Activated CD8-positive, alpha-beta memory T cell treated with anti-CD3 and anti-CD28 coated beads, Interleukin-2, amount 10 ng/mL, durations not matched to agents 7 days and 5 days (primary cell): Measurements from ENCODE around the gene CD6. TPM values are rescaled to one million over a fixed set of nuclear protein-coding genes. Genes with fewer than 3 reads are reported as not detected.

Experiments
- ATAC-seq: fragments of 150-1000 bp; cut with Tn5 transposase; one replicate; pipeline ENCODE4 v1.10.0; 2021; ENCODE audit warnings: moderate library complexity
- CTCF ChIA-PET: fragments of 350-600 bp; sonication (Branson Sonifier 250); formaldehyde crosslinking; loops from one replicate; lab custom pipeline; 2021; ENCODE audit warnings: antibody characterized with exemption; lab: Charles Lee
- DNase-seq: peaks from one replicate; pipeline ENCODE4 v3.0.0-alpha.2; 2020
- H3K27ac Mint-ChIP-seq: one replicate; pipeline ENCODE4 v1.8.0; 2021; ENCODE audit warnings: mild to moderate bottlenecking, mixed read lengths
- H3K27me3 Mint-ChIP-seq: one replicate; pipeline ENCODE4 v1.8.0; 2021; ENCODE audit warnings: mixed read lengths
- H3K36me3 Mint-ChIP-seq: one replicate; pipeline ENCODE4 v1.8.0; 2021; ENCODE audit warnings: mild to moderate bottlenecking, mixed read lengths
- H3K4me1 Mint-ChIP-seq: one replicate; pipeline ENCODE4 v1.8.0; 2021; ENCODE audit warnings: mixed read lengths
- H3K4me3 Mint-ChIP-seq: one replicate; pipeline ENCODE4 v1.8.0; 2021; ENCODE audit warnings: mild to moderate bottlenecking, moderate library complexity, mixed read lengths
- H3K9me3 Mint-ChIP-seq: one replicate; pipeline ENCODE4 v1.8.0; 2022; ENCODE audit warnings: low read depth, mixed read lengths
- total RNA-seq, 2 experiments: library from RNA; stranded (reverse); gene quantifications; one replicate each; pipeline ENCODE4 v1.2.3, GENCODE V29; 2021

Gene CD6
- total RNA-seq, 2 experiments from 2014 or later = 152 to 181 TPM

GRCh38 chr11:60939301-60939700 lies 32.2 kb upstream of the CD6 start:
- Mint-ChIP-seq H3K27ac (no peak overlapping the region), H3K36me3 (no peaks in the 10 kb centered on the region), H3K4me1 (peaks cover 2% of the 10 kb centered on the region), H3K27me3 (peaks cover 2% of the 10 kb centered on the region), H3K4me3 (no peak overlapping the region), H3K9me3 (no peaks in the 10 kb centered on the region)
- CTCF ChIA-PET = interaction anchor here (1.1 to 1.8 kb wide), 3 partner anchors 21 to 190 kb away, joined by 3 to 4 read pairs (median 3); no protein-coding TSS in a partner anchor
- DNase-seq = no peak
- no peak for ATAC-seq

- Mint-ChIP-seq H3K4me3 (no peak overlapping the region), H3K9me3 (no peaks in the 10 kb centered on the region), H3K27ac (no peak overlapping the region), H3K36me3 (no peaks in the 10 kb centered on the region), H3K4me1 (peaks cover 2% of the 10 kb centered on the region), H3K27me3 (peaks cover 2% of the 10 kb centered on the region)
- no peak for ATAC-seq
- CTCF ChIA-PET = interaction anchor here (1.0 to 1.8 kb wide), 5 partner anchors 10 to 189 kb away, joined by 3 to 9 read pairs (median 3); no protein-coding TSS in a partner anchor
- no peak for DNase-seq
Observed at GRCh38 chr11:60939855-60940254, 31.6 kb upstream of the CD6 start.

GRCh38 chr11:60941371-60942119 lies 29.9 kb upstream of the CD6 start:
- H3K27ac Mint-ChIP-seq = no peak overlapping the region
- CTCF ChIA-PET = interaction anchor here (1.2 to 1.8 kb wide), 2 partner anchors 8 to 110 kb away, joined by 3 to 9 read pairs; no protein-coding TSS in a partner anchor
- H3K36me3 Mint-ChIP-seq = no peaks in the 10 kb centered on the region
- peaks cover 2% of the 10 kb centered on the region for H3K4me1 Mint-ChIP-seq
- H3K9me3 Mint-ChIP-seq = no peaks in the 10 kb centered on the region
- ATAC-seq = no peak
- H3K4me3 Mint-ChIP-seq = no peak overlapping the region
- no peak for DNase-seq
- peaks cover 2% of the 10 kb centered on the region for H3K27me3 Mint-ChIP-seq

GRCh38 chr11:60942219-60942618 lies 29.3 kb upstream of the CD6 start:
- CTCF ChIA-PET = interaction anchor here (1.2 kb wide), 1 partner anchor 312 kb away, joined by 3 read pairs; no protein-coding TSS in a partner anchor
- peaks cover 2% of the 10 kb centered on the region for H3K4me1 Mint-ChIP-seq
- no peak overlapping the region for H3K4me3 Mint-ChIP-seq
- H3K36me3 Mint-ChIP-seq = no peaks in the 10 kb centered on the region
- no peaks in the 10 kb centered on the region for H3K9me3 Mint-ChIP-seq
- H3K27ac Mint-ChIP-seq = no peak overlapping the region
- DNase-seq (no peak), ATAC-seq (no peak)
- H3K27me3 Mint-ChIP-seq = peaks cover 2% of the 10 kb centered on the region

GRCh38 chr11:60942970-60943565 lies 28.4 kb upstream of the CD6 start:
- no peaks in the 10 kb centered on the region for H3K36me3 Mint-ChIP-seq
- no peak overlapping the region for H3K27ac Mint-ChIP-seq
- DNase-seq = no peak
- H3K4me1 Mint-ChIP-seq = peaks cover 2% of the 10 kb centered on the region
- no peaks in the 10 kb centered on the region for H3K9me3 Mint-ChIP-seq
- no peak for ATAC-seq
- H3K27me3 Mint-ChIP-seq = peaks cover 2% of the 10 kb centered on the region
- CTCF ChIA-PET = interaction anchor here (1.2 kb wide), 1 partner anchor 311 kb away, joined by 3 read pairs; no protein-coding TSS in a partner anchor
- H3K4me3 Mint-ChIP-seq = no peak overlapping the region

GRCh38 chr11:60944490-60945294 lies 26.8 kb upstream of the CD6 start:
- DNase-seq (no peak), ATAC-seq (no peak)
- CTCF ChIA-PET = no interaction called here
- H3K27ac Mint-ChIP-seq = no peak overlapping the region
- H3K4me3 Mint-ChIP-seq = no peak overlapping the region
- H3K9me3 Mint-ChIP-seq = no peaks in the 10 kb centered on the region
- peaks cover 15% of the 10 kb centered on the region for H3K27me3 Mint-ChIP-seq
- H3K4me1 Mint-ChIP-seq = peaks cover 2% of the 10 kb centered on the region
- H3K36me3 Mint-ChIP-seq = no peaks in the 10 kb centered on the region

- peaks cover 19% of the 10 kb centered on the region for H3K27me3 Mint-ChIP-seq
- CTCF ChIA-PET = no interaction called here
- no peak for DNase-seq
- H3K4me1 Mint-ChIP-seq = peaks cover 2% of the 10 kb centered on the region
- H3K9me3 Mint-ChIP-seq = no peaks in the 10 kb centered on the region
- H3K36me3 Mint-ChIP-seq = no peaks in the 10 kb centered on the region
- ATAC-seq = no peak
- H3K27ac Mint-ChIP-seq = no peak overlapping the region
- H3K4me3 Mint-ChIP-seq = no peak overlapping the region
Observed at GRCh38 chr11:60945295-60945667, 26.2 kb upstream of the CD6 start.

GRCh38 chr11:60946601-60947264 lies 24.7 kb upstream of the CD6 start:
- peaks cover 4% of the 10 kb centered on the region for H3K4me1 Mint-ChIP-seq
- ATAC-seq = no peak
- DNase-seq = no peak
- H3K27ac Mint-ChIP-seq = no peak overlapping the region
- no peaks in the 10 kb centered on the region for H3K36me3 Mint-ChIP-seq
- CTCF ChIA-PET = interaction anchor here (0.6 kb wide), 1 partner anchor 213 kb away, joined by 3 read pairs; no protein-coding TSS in a partner anchor
- H3K27me3 Mint-ChIP-seq = peaks cover 26% of the 10 kb centered on the region
- no peak overlapping the region for H3K4me3 Mint-ChIP-seq
- no peaks in the 10 kb centered on the region for H3K9me3 Mint-ChIP-seq

GRCh38 chr11:60947700-60948099 lies 23.8 kb upstream of the CD6 start:
- H3K9me3 Mint-ChIP-seq = no peaks in the 10 kb centered on the region
- H3K4me3 Mint-ChIP-seq = no peak overlapping the region
- CTCF ChIA-PET = no interaction called here
- DNase-seq (no peak), ATAC-seq (no peak)
- peaks cover 12% of the 10 kb centered on the region for H3K4me1 Mint-ChIP-seq
- H3K27ac Mint-ChIP-seq = no peak overlapping the region
- H3K36me3 Mint-ChIP-seq = no peaks in the 10 kb centered on the region
- H3K27me3 Mint-ChIP-seq = peaks cover 36% of the 10 kb centered on the region

- Mint-ChIP-seq H3K4me3 (no peak overlapping the region), H3K27me3 (peaks cover 41% of the 10 kb centered on the region), H3K27ac (no peak overlapping the region), H3K4me1 (peaks cover 15% of the 10 kb centered on the region), H3K36me3 (no peaks in the 10 kb centered on the region), H3K9me3 (no peaks in the 10 kb centered on the region)
- CTCF ChIA-PET = no interaction called here
- no peak for DNase-seq
- no peak for ATAC-seq
Observed at GRCh38 chr11:60948250-60948649, 23.2 kb upstream of the CD6 start.

GRCh38 chr11:60950024-60950423 lies 21.5 kb upstream of the CD6 start:
- H3K27me3 Mint-ChIP-seq = peaks cover 50% of the 10 kb centered on the region
- no peak overlapping the region for H3K4me3 Mint-ChIP-seq
- CTCF ChIA-PET = interaction anchor here (1.0 to 2.1 kb wide), 3 partner anchors 9 to 21 kb away, joined by 3 to 9 read pairs (median 3); partner anchors contain the start of gene CD6
- no peaks in the 10 kb centered on the region for H3K36me3 Mint-ChIP-seq
- peaks cover 15% of the 10 kb centered on the region for H3K4me1 Mint-ChIP-seq
- no peak overlapping the region for H3K27ac Mint-ChIP-seq
- H3K9me3 Mint-ChIP-seq = no peaks in the 10 kb centered on the region
- no peak for DNase-seq
- ATAC-seq = no peak

- DNase-seq = no peak
- no peak overlapping the region for H3K4me3 Mint-ChIP-seq
- H3K4me1 Mint-ChIP-seq = peaks cover 15% of the 10 kb centered on the region
- no peaks in the 10 kb centered on the region for H3K36me3 Mint-ChIP-seq
- H3K9me3 Mint-ChIP-seq = no peaks in the 10 kb centered on the region
- CTCF ChIA-PET = no interaction called here
- H3K27me3 Mint-ChIP-seq = peaks cover 53% of the 10 kb centered on the region
- ATAC-seq = peak; percentile 45
- no peak overlapping the region for H3K27ac Mint-ChIP-seq
Observed at GRCh38 chr11:60950933-60951605, 20.4 kb upstream of the CD6 start.
